GM19023 (cell line): ENCODE data around the gene FGD4.
A peak's percentile ranks its signal among the peaks of the same experiment; 100 is the strongest.

Experiments
- ATAC-seq: cut with Tn5 transposase; IDR thresholded peaks from one replicate; pipeline ENCODE4 v1.9.1; 2021; ENCODE audit warnings: mild to moderate bottlenecking, moderate library complexity; ENCODE audit not compliant: unreplicated experiment

The FGD4 gene

GRCh38 chr12:32666018-32666417, 266.7 kb downstream of the FGD4 start:
- ATAC-seq, result no peak

- ATAC-seq, result no peak
Observed at GRCh38 chr12:32669584-32669983, 270.2 kb downstream of the FGD4 start.

- ATAC-seq, result no peak
Observed at GRCh38 chr12:32671930-32672780, 272.8 kb downstream of the FGD4 start.

GRCh38 chr12:32679091-32679919, 279.9 kb downstream of the FGD4 start, which contains the start of gene DNM1L:
TSS of gene DNM1L (plus strand) at chr12:32679301. CDS start at chr12:32679364, 63 bp downstream.
- ATAC-seq, result peak; percentile 97

- no peak for ATAC-seq
Observed at GRCh38 chr12:32679920-32680237, 280.5 kb downstream of the FGD4 start.

- ATAC-seq, result no peak
Observed at GRCh38 chr12:32680787-32681186, 281.4 kb downstream of the FGD4 start.

GRCh38 chr12:32681272-32681671, 281.9 kb downstream of the FGD4 start:
- ATAC-seq, result no peak

GRCh38 chr12:32686340-32686739, 287.0 kb downstream of the FGD4 start:
- ATAC-seq, result no peak

- no peak for ATAC-seq
Observed at GRCh38 chr12:32688786-32689185, 289.4 kb downstream of the FGD4 start.

GRCh38 chr12:32690927-32691326, 291.6 kb downstream of the FGD4 start:
- no peak for ATAC-seq

- ATAC-seq, result no peak
Observed at GRCh38 chr12:32692358-32692757, 293.0 kb downstream of the FGD4 start.

GRCh38 chr12:32693036-32693435, 293.7 kb downstream of the FGD4 start:
- no peak for ATAC-seq
